CD4-positive, alpha-beta T cell treated with Interleukin-21 for 1 hour (primary cell): Measurements from ENCODE around the gene CLCN1.
"Not testable (repeated sequence)": the region's sequence is repeated elsewhere in the genome, so short reads cannot be mapped to it uniquely, and the experiment has no call there.

Experiments used
- DNase-seq: peaks from one replicate; pipeline ENCODE4 v3.0.0-alpha.2; 2020

Gene CLCN1

DNA sequence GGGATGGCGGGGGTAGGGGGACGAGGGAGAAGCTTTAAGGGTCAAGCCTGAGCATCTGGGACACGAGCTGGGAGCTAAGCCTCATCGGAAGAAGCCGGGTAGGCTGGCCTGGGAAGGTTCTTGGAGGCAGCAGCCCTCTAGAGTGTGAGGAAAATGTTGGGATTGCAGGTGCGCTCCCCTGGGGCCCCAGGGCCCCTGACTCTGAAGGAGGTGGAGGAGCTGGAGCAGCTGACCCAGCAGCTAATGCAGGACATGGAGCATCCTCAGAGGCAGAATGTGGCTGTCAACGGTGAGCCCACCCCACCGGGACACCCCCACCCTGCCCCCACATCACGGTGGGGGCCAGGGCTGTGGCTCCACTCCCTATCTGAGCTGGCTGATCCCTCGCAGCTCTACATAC, 72.1 kb downstream of the CLCN1 start:
- no peak for DNase-seq

DNA sequence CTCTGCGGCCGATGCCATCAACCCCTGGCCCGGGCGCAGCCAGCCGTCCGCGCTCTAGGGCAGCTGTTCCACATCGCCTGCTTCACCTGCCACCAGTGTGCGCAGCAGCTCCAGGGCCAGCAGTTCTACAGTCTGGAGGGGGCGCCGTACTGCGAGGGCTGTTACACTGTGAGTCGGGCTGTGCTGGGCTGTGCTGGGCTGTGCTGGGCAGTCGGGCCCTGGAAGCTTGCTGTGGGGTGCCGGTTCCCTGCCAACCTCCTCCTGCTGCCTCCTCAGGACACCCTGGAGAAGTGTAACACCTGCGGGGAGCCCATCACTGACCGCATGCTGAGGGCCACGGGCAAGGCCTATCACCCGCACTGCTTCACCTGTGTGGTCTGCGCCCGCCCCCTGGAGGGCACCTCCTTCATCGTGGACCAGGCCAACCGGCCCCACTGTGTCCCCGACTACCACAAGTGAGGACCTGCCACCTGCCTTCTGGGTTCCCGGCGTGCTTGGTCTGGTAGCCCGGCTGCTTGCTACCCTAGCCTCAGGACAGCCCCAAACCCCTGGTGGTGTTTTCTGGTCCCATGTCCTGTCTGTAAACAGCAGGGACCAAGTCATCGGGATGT, 72.7 kb downstream of the CLCN1 start:
- DNase-seq: no peak

DNA sequence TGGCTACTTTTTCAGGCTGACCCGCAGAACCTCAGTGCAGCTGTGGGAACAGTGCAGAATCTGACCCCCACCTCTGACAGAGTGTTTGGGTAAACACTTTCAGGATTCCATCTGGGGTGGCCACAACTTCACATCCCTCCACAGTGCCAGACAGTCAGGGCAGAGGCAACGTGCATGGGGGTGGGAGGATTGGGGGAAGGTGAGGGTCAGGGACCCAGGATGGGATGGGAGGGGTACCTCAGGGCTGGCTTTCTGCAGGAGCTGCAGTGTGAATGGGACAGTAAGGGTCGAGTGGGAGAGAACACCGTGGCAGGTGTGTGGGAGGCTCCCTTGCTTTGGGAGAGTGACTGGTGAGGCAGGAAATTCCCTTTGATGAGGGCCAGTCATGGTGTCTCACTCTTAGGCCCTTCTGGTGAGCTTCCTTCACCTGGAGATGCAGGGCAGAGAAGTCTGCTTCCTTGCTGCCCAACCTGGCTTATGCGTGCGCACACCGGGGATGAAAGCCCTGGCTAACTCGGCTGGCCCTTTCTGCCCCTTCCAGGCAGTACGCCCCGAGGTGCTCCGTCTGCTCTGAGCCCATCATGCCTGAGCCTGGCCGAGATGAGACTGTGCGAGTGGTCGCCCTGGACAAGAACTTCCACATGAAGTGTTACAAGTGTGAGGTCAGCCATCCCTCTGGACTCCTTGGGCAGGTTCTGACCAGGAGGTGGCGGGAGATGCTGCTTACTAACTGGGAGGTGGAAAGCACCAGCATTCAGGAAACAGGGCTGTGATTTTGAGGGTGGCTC, 73.6 kb downstream of the CLCN1 start:
- DNase-seq: no peak

DNA sequence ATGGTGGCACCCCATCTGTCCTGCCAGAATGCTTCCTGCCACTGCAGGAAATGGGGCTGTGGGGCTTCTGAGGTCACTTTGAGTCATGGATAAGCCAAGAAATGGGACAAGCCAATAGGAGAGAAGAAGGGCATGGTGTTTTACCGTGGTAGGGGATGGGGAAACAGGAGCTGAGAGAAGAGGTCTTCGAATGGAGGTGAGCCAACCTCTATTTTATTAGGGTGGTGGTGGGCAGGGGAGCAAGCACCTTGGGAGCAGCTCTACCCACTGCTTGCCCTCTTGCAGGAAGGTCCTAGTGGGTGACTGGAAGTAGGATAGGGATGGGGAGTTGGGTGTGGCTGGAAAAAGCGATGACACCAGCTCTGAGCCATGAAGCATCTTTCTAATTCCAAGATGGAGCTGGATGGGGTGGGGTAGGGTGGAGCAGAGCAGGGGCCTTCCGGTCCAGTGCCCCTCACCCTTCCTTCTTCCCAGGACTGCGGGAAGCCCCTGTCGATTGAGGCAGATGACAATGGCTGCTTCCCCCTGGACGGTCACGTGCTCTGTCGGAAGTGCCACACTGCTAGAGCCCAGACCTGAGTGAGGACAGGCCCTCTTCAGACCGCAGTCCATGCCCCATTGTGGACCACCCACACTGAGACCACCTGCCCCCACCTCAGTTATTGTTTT, 74.3 kb downstream of the CLCN1 start:
- DNase-seq: no peak

DNA sequence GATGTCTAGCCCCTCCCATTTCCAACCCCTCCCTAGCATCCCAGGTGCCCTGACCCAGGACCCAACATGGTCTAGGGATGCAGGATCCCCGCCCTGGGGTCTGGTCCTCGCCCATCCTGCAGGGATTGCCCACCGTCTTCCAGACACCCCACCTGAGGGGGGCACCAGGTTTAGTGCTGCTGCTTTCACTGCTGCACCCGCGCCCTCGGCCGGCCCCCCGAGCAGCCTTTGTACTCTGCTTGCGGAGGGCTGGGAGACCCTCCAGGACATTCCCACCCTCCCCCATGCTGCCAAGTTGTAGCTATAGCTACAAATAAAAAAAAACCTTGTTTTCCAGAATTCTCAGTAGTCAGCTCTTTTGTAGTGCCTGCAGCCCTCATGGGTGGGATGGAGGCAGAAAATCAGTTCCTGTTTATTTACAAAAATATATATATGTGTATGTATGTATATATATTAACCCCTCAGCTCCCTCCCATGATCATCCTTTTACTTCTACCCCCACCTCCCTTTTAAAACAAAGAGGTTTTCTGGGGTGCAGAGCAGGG, 74.9 kb downstream of the CLCN1 start:
- DNase-seq: no peak

DNA sequence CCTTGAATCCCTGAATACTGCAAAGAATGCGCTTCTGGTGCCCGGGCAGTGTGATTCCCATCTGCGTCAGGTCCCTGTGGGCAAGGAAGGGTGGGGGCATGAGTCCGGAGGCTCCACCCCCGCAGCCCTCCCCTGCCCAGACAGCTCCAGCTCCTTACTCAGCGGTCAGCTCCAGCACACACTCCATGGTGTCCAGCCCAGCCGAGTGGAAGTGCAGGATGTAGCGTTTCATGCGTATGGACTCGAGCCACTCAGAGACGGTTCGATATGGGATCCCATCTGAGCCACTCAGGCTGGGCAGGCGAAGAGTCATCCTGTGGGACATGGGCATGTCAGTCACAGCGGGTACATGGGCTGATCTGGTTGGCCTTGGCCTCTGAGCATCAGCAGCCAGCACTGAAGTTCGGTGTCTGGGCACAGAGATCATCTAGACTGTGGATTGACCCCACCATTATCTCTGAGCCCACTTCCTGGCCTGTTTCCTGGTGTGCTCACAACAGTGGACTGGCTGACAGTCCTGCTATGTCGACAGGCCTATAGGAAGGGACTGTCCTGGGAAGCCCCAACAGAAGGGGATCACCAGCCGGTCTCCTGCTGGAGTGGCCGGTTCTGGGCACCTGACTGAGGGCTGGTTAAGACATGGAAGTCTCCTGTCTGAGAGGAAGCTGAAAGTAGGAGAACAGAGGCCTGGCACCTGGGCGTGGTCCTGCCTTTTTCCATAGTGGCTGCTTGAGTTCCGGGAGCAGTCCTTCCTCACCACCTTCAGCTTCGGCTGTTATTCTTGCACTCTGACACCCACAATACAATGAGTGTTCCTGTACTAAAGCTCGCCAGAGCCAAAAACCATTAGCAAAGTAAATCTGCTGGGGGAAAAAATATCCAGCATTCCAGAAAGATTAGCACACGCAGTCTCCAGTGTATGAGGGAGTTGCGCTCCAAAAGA, 75.8 kb downstream of the CLCN1 start:
- DNase-seq: no peak

DNA sequence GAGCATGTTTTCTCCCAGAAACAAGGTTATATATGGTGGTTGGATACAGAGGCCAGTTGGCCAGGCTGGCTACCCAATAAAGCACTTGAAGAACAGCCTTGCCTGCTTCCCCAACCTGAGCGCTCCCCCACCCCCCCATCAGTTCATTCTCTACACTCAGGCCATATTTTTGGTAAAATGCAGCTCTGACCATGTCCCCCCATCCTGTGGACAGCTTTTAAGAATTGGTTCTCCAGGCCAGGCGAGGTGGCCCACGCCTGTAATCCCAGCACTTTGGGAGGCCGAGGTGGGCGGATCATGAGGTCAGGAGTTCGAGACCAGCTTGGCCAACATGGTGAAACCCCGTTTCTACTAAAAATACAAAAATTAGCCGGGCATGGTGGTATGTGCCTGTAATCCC, 76.5 kb downstream of the CLCN1 start:
- not testable (repeated sequence) for DNase-seq

DNA sequence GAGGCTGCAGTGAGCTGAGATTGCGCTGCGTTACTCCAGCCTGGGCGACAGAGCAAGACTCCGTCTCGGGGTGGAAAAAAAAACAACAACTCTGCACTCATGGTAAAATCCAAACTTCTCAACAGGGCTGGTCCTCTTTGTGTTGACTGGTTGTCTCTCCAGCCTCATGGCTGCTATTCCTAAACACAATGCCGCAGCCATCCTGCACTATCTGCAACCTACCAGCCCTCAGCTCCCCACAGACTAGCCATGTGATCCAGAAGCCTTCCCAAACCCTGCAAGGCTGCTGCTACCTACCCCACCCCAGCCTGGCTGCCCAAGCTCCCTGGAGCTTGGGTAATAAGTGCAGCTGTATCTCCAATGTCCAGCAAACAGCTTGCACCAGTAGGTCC, 77.0 kb downstream of the CLCN1 start:
- no peak for DNase-seq

DNA sequence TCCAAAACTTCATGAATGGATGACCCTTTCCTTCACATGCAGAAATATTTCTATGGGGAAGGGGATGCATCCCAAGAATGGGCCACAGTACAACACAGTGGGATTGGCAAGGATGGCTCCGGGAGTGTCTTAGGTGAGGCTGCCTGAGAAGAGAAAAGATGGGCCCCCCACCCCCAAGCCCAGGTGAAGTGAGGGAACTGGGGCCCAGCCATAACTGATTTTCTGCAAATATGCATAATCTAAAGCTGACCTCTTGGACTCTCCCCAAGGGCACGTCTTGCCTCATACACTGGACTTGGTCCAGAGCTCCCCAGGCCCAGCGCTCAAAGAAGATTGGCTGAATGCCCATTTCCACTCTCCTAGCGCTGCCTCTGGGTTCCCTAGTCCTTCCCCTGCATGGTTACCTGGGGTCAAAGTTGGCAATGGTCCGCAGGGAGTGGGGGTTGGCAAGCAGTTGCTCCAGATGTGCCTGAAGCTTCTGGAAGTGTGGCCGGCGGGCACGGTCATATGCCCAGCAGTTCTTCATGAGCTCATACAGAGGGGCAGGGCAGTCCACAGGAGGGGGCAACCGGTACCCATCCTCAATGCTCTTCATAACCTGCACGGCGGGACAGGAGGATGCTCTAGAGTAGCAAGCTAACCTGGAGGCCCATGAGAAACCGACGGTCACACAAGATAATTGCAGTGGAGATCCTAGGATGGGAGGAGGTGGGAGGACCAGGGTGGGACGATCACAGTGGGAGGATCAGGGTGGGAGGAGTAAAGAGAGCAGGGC, 77.5 kb downstream of the CLCN1 start:
- no peak for DNase-seq

DNA sequence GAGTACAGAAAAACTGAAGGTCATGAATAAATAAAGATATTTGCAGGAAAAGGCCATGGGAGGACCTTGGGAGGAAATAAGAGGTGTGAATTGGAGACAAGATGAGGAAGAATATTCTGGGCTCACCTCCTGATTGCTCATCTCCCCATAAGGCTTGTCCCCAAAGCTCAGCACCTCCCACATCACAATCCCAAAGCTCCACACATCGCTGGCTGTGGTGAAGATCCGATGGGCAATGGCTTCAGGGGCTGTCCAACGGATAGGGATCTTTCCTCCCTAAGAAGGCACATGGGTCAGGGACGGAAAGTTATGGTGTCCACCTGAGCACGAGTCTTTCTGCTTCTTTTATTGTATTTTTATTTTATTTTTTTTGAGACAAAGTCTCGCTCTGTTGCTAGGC, 78.2 kb downstream of the CLCN1 start:
- no peak for DNase-seq

DNA sequence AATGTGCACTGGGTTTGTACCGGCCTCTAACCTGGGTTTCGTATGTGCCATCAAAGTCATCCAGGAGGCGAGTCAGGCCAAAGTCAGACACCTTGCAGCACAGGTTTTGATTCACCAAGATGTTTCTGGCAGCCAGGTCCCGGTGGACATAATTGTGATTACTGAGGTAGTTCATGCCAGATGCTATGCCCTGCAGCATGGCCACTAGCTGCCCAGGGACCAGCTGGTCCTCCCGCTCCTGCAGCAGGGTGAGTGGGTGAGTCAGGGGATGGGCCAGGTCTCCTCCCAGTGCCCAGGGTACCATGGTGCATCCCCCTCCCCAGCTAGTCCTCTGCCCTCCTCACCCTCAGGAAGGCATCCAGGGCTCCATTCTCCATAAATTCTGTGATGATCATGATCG, 78.9 kb downstream of the CLCN1 start:
- no peak for DNase-seq

DNA sequence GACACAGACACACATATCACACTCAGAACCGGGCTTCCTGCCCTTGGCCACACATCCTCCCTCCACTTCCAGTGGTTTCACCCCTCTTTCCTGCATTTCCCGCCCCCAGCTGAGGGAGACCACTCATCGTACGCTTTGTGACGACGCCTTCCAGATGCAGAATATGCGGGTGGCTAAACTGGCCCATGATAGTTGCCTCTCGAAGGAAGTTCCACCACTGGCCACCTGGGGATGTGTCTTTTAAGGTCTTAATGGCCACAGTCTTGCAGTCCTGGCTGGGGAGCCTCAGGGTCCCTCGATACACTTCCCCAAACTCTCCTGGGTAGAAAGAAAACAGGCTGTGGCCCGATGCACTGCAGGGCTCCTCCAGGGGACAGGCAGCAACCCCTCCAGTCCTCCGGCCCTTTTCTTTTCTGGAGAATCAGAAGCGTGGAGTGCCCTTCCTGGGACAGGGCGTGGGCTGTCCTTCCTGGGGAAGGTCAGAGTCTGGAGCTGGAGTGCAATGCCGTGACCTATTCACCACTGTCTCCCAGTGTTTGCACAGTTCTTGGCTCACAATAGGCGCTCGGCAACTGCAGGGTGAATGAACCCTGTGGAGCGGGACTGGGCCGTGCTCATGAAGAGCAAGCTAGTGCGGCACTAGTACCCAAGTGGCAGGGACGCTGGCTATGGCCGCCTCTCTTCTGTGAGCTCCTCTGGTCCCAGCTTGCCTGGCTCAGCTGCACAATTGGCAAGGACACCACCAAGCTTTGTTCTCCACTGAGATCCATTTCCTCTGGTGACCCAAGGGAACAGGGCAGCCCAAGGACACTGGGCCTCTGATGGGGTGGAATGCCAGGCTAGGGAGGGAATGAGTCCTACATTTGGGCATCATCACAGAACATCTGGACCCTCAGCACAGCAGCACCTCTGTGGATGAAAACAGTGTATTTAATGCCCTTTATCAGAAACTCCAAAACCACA, 79.6 kb downstream of the CLCN1 start:
- DNase-seq: no peak

DNA sequence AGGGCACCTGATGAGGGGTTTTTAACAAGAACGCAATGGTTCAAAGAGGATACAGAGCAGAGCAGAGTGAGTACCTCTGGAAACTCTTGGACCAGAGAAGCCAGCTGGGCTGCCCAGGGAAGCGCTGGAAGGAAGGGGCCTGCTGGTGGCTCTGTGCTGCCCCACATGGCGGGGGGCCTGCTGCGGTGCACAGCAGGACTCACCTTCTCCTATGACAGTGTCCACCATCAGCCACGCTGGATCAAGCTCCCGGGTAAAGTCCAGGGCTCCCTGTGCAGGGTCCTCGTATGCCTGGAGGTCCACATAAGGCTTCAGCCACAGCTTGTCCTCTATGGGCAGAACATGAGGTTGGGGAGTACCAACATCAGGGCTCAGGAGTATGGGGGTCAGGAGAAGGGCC, 80.3 kb downstream of the CLCN1 start:
- no peak for DNase-seq

DNA sequence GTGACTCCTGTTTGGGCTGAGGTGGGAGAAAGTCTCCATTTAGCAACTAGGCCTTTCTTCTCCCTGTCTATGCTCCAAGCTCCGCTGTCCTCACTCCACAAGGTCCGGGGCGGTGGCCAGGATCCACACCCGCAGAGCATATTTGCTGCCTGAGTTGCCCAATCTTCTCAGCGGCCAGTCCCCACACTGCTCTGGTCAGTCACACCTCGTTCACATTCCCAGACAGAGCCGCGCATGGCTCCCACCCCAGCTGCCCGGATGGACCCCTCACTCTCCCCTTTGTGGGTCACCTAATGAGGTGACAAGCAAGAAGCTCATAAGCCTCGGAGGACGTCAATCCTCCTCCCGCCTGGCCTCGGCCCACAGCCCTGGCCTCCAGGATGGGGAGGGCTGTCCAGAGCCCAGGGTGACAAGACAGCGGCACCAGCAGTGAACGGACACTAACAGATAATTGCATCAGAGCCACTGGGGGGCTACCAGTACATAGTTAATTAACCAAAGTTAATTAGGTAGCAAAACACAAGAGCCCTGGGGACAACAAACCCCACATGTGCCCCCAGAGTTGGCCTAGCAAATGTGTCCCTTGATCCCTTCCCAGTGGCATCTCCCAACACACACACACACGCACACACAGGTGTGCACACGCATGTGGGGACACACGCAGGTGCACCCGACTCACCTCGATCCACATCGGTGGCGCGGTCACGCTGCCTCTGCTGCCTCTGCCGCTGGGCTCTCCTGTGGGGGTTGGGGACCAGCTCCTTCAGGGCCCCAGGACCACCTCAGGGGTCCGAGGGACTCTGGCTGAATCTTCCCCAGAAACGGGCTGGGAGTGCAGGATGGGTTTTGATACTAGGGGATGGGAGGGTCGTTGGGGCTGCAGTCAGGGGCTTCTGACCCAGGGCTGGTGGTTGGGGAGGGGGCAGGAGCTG, 81.0 kb downstream of the CLCN1 start:
- no peak for DNase-seq

DNA sequence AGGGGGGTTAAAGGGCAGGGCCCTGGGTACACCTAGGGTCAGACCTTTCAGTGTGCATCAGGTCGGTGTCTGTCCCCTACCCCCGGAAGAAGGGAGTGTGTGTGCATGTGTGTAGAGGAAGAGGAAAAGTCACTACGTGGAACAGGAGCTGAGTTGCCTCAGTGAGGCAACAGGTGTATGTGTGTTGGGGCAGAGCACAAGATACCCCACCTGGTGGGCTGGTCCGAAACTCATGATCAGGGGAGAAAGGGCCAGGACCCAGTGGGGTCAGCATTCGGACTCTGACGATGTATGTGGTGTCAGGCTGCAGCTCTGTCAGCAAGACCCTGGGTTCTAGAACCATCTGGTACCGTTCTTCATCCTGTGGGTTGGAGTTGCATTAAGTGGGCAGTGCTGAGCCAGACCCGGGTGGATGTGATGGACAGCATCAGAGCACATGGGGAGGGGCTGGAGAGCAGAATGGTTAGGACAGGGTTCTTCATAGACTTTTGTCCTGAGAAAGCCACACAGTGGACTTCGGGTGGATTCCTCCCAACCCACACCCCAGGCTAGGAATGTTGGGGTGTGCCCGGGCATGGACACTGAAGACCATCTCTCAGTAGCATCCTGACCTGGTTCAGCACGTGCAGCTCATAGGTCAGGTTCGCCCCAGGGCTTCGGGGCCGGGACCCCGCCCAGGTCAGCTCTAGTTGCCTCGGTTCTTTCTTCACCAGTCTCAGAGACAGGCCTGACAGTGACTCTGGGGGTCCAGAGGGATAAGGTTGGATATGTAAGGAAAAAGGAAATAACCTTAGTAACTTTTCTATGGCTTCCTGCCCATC, 82.0 kb downstream of the CLCN1 start:
- no peak for DNase-seq

DNA sequence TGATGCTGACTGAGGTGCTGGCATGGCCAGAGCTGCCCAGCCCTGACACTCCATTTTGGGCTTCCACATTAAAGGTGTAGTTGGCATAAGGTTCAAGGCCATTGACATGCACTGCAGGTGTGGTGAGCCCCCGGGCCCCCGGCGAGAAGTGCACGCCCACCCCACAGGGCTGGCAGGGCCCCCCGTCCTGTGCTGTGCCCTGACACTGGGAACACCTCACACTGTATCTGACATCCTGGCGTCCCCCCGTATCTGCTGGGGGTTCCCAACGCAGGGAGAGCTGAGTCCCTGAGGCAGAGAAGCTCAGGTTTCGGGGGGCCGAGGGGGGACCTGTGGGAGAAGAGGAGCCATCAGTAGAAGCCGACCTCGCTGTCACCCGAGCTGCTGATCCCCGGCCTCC, 82.7 kb downstream of the CLCN1 start:
- no peak for DNase-seq

DNA sequence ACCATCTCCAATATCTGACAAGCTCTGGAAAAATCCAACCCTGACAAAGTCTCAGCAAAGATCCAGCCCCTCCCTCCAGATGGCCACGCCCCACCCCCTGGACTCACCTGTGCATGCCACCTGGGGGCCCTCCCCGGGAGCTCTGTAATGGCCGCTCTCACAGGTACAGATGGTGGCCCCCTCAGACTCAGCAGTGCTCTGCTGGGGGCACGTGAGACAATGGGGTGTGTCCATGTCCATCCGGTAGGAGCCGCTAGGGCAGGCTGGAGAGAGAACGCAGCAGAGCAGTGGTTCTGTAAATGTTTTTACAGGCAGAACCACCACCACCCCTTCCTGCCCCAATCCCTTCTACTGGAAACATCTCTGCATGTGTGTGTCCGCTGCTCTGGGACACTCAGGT, 83.2 kb downstream of the CLCN1 start:
- DNase-seq: no peak

DNA sequence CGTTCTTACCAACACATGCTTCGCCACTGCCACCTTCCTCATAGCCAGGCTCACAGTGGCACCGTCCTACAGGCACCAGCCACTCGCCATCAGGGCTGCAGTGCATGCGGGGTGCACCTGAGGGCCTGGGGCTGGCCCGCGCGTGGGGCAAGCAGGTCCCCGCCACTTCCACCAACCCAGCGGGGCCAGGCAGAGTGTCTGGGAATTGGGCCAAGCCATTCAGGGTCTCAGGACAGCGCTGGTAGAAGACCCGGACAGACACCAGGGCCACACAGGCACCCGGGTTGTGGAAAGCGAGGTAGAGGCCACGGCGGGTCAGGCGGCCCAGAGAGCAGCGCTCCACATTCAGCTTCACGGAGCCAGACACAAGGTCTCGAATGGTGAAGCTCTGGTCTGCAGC, 83.7 kb downstream of the CLCN1 start:
- DNase-seq: no peak

DNA sequence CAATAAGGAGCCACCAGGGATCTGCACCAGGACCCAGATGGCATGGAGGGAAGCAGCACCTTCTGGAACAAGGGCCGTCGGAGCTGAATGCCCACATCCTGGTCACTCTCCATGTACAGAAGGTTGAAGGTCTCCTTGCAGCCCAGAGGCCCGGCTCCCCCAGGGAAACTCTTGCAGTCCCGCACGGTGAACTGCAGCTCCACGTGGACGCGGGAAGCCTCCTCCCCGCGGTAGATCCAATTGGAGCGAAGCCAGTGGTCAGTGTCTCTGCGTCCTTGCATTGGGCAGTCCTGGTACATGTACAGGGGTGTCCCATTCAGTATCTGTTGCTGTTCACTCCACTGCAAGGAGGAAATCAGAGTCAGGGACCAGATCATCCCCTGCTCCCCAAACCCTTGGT, 85.4 kb downstream of the CLCN1 start:
- no peak for DNase-seq
